Prostate gland (tissue), 2 donors: ENCODE data around the gene TTN.
A peak's percentile ranks its signal among the peaks of the same experiment; 100 is the strongest.

Experiments used
- POLR2A ChIP-seq: fragments of 450-650 bp; IDR thresholded peaks from one replicate; pipeline ENCODE4 v1.6.1; 2016; ENCODE audit warnings: antibody characterized with exemption, mild to moderate bottlenecking
- POLR2AphosphoS5 ChIP-seq: sonication (generic); formaldehyde crosslinking; IDR thresholded peaks from one replicate; pipeline ENCODE4 v1.6.1; 2017; ENCODE audit warnings: antibody characterized with exemption
- TF ChIP-seq, protein P1 (sequence below), 4 experiments: fragments of 200-600 bp in 2 of 4; fragments of 450-650 bp in 2 of 4; sonication (generic) in 2 of 4; IDR thresholded peaks; 1 replicate in 3 of 4; 2 replicates in 1 of 4; pipeline ENCODE4 v1.5.1; 2016 to 2019; ENCODE audit warnings: antibody characterized with exemption in 4 of 4, mild to moderate bottlenecking in 2 of 4, moderate library complexity in 2 of 4

DNA sequence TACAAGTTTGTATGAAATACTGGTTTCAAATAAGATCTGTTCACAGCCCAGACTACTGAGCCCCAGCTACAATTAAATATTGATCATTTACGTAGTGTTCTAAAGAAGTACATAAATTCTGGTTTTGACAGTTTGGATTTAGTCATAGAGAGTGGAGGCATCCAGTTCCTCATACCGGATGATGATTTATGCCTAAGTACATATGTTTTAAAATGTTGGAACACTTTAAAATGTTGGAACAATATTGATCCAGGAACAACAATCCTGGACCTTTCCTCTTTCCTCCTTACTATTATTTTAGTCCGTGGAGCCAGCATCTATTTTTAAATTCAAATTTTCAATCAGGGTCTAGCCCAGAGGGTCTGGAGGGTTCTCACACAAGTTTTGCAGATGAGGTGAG, 22.8 kb upstream of the TTN start:
- TF ChIP-seq, protein P1, sequence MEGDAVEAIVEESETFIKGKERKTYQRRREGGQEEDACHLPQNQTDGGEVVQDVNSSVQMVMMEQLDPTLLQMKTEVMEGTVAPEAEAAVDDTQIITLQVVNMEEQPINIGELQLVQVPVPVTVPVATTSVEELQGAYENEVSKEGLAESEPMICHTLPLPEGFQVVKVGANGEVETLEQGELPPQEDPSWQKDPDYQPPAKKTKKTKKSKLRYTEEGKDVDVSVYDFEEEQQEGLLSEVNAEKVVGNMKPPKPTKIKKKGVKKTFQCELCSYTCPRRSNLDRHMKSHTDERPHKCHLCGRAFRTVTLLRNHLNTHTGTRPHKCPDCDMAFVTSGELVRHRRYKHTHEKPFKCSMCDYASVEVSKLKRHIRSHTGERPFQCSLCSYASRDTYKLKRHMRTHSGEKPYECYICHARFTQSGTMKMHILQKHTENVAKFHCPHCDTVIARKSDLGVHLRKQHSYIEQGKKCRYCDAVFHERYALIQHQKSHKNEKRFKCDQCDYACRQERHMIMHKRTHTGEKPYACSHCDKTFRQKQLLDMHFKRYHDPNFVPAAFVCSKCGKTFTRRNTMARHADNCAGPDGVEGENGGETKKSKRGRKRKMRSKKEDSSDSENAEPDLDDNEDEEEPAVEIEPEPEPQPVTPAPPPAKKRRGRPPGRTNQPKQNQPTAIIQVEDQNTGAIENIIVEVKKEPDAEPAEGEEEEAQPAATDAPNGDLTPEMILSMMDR (IDR thresholded peaks at IDR 0.05): no peak
- TF ChIP-seq POLR2AphosphoS5 (peak; percentile 47), POLR2A (no peak)
